HG03045 (cell line): Measurements from ENCODE around the gene ZBTB48.

ENCODE experiments used
- ATAC-seq: cut with Tn5 transposase; IDR thresholded peaks from one replicate; pipeline ENCODE4 v1.9.1; 2021; ENCODE audit warnings: mild to moderate bottlenecking, moderate library complexity; ENCODE audit not compliant: unreplicated experiment

The ZBTB48 gene

GRCh38 chr1:6603915-6604558, 24.2 kb downstream of the ZBTB48 start:
- ATAC-seq, result no peak

DNA sequence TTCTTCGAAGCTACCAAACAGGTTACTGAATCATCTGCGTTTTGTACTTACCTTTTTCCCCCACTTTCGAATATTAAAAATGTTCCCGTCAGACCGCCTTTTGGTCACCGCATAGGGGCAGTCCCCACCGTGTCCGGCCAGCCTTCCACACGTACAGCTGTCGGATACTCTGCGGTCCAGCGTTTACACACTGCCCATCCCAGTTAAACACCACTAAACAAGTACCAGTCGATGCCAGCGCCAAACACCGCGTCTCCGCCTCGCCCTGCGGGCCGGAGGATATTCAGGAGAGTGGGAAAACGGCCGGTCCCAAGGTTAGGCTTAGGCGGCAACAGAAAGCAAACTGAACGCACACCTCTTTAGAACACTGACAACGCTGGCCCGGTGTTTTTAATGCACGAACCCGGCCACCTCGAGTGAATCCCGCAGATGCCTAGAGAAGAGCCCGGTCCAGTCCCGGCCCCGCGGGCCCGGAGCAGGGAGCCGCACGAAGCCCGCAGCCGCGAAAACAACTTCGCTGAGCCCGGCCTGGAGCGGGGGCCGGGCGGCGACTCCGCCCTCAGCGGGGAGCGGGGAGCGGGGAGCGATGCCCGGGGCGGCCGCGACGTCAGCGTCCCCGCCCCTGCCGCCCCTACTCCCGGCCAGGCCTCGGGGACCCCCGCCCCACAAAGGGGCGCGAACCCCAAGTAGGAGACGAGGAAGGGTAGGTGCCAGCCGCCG, 33.0 kb downstream of the ZBTB48 start:
- ATAC-seq, result peak; percentile 8

DNA sequence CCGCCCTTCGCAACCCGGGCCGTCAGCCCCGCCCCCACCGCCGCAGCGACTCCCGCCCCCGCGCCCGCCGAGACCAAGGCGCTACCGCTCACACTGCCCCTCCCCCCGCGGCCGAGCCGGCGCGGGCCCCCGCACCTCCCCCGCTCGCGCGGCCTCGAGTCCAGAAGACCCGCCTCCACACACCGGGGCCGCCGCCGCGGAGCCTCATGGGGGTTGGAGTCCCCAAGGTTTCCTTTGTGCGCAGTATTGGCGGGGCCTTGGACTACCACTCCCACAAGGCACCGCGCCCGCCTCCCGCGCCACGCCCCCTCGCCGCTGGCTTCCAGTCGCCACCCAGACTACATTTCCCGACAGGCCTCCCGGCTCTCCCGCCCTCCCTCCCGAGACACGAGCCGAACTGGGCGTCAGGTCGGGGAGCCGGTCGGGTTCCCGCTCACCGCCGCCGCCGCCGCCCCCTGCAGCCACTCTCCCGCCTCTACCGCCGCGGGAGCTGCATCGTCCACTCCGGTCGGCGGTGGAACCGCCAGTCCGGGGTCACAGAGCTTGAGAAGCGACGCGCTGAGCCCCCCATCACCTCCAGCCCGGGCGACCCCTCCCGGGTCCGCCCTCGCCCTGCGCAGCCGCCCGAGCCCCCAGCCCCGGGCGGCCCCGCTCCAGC, 33.7 kb downstream of the ZBTB48 start, which contains the start of gene PHF13:
PHF13 (plus strand) TSS at position 371 of the 658 bp plus-strand sequence. CDS start 336 bp downstream, outside the sequence.
- peak; percentile 87 for ATAC-seq

- no peak for ATAC-seq
Observed at GRCh38 chr1:6614019-6614928, 34.5 kb downstream of the ZBTB48 start.

DNA sequence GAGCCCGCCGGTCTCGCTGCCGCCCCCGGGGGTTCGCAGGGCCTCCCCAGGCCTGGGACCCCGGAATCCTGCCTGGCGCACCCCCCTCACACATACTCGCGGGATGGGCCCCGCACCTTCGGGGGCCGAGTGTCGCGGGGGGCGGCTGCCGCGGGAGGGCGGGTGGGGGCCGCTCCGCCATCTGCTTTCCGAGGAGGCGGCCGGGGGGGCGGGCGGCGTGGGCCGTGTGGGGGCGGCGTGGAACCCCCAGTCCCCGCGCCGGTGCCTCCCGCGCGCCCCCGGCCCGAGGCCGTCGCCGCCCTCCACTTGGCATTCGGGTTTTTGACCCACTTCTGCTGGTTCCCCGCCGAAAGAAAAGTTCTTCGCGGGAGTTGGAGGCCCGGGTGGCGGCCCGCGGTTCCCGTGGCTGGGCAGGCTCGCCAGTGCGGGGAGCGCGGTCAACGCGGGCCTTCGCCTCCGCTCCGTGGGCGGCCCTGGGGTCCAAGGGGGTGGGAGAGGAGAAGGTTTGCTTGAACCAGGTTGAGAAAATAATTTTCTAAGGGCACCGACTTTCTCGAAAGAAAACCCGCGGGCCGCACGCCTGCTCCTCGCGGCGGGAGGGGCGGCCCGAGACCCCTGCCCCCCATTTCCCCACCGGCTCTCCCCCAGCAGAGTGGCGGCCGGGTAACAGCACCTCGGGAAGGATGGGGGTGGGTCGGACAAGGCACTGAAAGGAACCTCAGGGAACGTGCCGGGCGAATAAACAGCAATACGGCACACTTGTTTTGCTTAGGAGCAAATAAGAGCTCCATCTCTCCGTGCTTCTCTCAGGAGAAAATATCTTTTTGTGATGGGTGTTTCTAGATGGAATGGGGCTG, 35.4 kb downstream of the ZBTB48 start:
- no peak for ATAC-seq

- ATAC-seq, result no peak
Observed at GRCh38 chr1:6619045-6619444, 39.3 kb downstream of the ZBTB48 start.

GRCh38 chr1:6621429-6622391, 41.9 kb downstream of the ZBTB48 start:
- no peak for ATAC-seq

DNA sequence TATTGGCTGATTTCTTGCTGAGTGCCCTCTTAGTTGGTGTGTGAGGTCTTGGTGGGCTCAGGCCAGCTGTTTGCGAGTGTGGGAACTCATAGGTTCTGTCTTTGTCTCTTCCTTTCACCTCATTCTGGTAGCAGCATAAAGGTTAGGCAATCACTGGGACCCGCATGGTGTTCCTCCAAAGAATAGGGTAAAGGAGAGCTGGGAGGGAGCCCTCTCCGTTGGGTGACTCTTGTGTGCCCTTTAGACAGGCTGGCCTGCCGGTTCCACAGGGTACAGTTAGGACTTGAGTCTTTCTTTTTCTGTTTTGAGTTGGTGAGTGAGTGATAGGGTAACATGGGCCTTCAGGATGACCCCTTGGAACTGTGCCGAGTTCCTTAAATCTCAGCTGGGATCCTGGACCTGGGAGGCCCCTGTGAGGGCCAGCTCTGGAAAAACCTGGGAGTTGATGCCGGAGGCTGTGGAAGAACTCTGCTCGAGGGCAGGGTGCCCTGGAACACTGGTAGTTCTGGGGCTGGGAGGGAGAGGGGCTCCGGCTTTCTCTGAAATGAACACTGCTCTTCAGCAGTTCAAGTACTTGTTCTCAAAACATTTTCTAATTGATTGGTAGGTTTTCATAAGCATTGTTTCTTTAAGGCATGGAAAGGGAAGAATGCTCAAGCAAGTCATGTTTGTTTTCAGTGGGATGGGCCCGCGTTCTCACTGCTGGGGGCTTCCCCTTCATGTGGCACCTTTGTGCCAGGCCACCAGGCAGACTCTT, 42.8 kb downstream of the ZBTB48 start:
- no peak for ATAC-seq

GRCh38 chr1:6623269-6623965, 43.6 kb downstream of the ZBTB48 start:
- ATAC-seq, result no peak

- ATAC-seq, result peak; percentile 79
Observed at GRCh38 chr1:6624710-6625583, 45.2 kb downstream of the ZBTB48 start, which contains the start of gene THAP3. TSS of gene THAP3 (plus strand) at chr1:6624868. CDS start at chr1:6625219, 351 bp downstream.

DNA sequence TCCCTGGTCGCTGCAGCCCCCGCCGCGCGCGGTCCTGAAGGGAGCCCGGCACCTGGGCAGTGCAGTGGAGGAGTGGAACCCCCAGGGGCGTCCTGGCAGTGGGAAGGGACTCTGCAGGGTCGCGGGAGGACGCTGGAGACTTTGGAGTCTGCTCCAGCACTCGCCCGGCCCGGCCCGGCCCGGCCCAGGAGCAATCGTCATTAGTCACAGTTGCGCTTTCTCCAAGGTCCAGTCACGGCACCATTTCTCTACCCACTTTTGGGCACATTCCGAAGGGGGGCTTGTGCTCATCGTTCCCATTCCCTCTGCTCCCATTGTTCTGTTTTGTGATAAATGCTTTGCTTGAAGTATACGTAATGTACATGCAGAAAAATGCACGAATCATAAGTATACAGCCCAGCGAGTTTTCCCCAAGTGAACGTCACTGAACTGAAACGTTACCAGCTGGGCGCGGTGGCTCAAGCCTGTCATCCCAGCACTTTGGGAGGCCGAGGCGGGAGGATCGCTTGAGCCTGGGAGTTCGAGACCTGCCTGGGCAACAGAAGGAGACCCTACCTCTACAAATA, 45.9 kb downstream of the ZBTB48 start:
- ATAC-seq, result peak; percentile 14

GRCh38 chr1:6627031-6627430, 47.2 kb downstream of the ZBTB48 start:
- no peak for ATAC-seq

DNA sequence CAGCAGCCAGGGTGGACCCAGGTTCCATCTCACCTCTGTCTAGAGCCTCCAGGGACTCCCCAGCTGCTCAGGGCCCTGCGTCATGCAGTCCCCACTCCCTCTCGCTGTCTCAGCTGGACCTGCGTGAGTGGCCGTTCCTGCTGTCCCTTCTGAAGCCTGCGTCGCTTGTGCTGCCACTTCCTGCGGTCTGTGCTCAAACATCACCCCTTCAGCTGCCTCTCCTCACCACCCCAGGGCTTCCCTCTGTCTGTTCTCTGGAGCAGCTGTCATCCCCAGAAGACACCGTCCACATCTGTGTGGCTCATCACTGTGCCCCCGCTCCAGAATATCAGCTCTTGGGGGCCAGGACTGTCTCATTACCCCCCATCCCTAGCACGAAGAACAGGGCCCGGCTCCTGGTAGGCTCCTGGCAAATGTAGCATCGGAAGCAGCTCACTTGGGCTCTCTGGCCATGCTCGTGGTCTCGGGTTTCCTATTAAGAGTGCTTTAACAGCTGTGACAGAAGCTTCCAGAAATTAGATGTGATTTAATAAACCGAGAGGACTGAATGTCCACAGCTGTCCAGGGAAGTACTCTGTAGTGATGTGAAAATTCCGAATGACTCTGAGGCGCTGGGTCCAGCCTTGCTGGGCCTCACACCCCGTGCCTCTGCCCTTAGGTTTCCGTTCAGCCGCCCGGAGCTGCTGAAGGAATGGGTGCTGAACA, 48.2 kb downstream of the ZBTB48 start:
- no peak for ATAC-seq

- ATAC-seq, result no peak
Observed at GRCh38 chr1:6628971-6629479, 49.2 kb downstream of the ZBTB48 start.

DNA sequence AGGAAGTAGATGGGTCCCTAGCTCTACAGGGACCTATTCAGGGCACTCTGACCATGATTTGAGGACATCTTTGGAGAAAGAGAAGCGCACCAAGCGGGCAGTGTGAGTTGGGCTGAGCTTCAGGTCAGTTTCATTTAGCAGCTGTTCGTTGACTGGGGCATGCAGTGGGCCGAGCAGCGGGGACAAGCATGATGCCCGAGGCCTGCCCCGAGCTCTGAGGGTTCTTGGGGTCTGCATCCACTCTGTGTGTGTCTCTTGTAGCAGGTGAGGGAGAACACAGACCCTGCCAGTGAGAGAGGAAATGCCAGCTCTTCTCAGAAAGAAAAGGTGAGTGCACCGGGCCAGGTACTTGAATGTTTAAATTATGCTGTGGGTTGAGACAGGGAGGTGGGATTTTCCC, 50.2 kb downstream of the ZBTB48 start:
- no peak for ATAC-seq
